Colonic mucosa (tissue), 4 donors: Measurements from ENCODE around the gene LRRK1. TPM values are rescaled to one million over a fixed set of nuclear protein-coding genes. Genes with fewer than 3 reads are reported as not detected.

Source experiments
- DNase-seq: peaks from one replicate; pipeline ENCODE4 v3.0.0-alpha.2; 2020
- H3K27ac ChIP-seq: fragments of 200-600 bp; one replicate; pipeline ENCODE4 v1.8.0; 2021
- H3K27me3 ChIP-seq: fragments of 200-600 bp; one replicate; pipeline ENCODE4 v1.8.0; 2021
- H3K36me3 ChIP-seq: fragments of 200-600 bp; one replicate; pipeline ENCODE4 v1.8.0; 2021
- H3K4me1 ChIP-seq: fragments of 200-600 bp; one replicate; pipeline ENCODE4 v1.8.0; 2021; ENCODE audit warnings: mild to moderate bottlenecking
- H3K4me3 ChIP-seq: fragments of 200-600 bp; one replicate; pipeline ENCODE4 v1.8.0; 2021
- H3K9ac ChIP-seq, 2 donors: one replicate each; pipeline ENCODE4 v1.7.0; 2013; ENCODE audit warnings: control low read depth in 2 of 2, low read depth in 2 of 2, low read length in 2 of 2
- H3K9me3 ChIP-seq: fragments of 200-600 bp; one replicate; pipeline ENCODE4 v1.8.0; 2021
- CTCF ChIP-seq: fragments of 200-600 bp; IDR thresholded peaks from one replicate; pipeline ENCODE4 v1.8.0; 2022; ENCODE audit warnings: antibody characterized with exemption, mild to moderate bottlenecking
- intact Hi-C: fragments of 100-400 bp; cut with DNase I; formaldehyde crosslinking; loops from one replicate; pipeline ENCODE4 v1.14.1; 2022
- total RNA-seq, 2 donors: library from RNA; stranded (reverse); fragmentation: NEBNext Ultra II Directional in 1 of 2; extraction: Animal tissue kit (Norgen Biotek cat#: 25700) in 1 of 2; gene quantifications; one replicate each; pipeline ENCODE4 v1.2.1, GENCODE V29; 2021
- donor health status: healthy.
- donor health status: DM: no; HTN: no; CAD: no.
- donor health status: DM: no; HTN: no; CAD: no.

LRRK1 gene
- total RNA-seq, 2 donors from 2014 or later, result 29.6 to 36.0 TPM

- Histone ChIP-seq H3K4me1 (no peaks in the 10 kb centered on the region), H3K27me3 (no peaks in the 10 kb centered on the region), H3K4me3 (no peak overlapping the region), H3K9ac (no peak overlapping the region), H3K27ac (no peak overlapping the region), H3K9me3 (no peaks in the 10 kb centered on the region), H3K36me3 (no peaks in the 10 kb centered on the region)
- intact Hi-C loops, result no loop called here
- no peak for TF ChIP-seq CTCF
- DNase-seq, result peak; percentile 11
Observed at GRCh38 chr15:101043911-101044624, 124.9 kb downstream of the LRRK1 start.

DNA sequence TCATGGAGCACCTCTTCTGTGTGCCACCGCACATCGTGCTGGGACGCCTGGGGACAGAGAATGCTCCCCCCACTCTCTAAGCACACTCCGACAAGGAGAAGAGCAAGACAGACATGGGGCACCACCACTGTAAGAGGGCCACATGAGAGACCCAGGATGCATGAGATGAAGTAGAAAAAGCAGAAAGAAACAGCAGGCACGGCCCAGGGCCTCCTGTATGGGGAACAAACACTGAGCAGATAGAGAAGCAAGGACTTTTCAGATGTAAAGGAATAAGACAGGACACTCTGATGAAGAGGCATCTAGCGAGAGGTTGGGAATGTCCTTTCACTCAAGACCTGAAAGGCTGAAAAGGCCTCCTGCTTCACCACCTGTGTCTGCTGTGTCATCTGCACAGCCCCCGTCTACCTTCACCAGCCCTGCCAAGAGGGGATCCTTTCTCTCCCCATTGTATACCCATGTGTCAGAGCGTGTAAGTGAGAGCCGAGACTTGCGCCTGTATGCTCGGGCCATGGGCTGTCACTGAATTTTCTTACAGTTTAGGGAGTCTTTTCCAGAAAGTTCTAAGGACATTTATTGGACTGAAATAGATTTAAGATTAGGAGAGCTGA, 125.6 kb downstream of the LRRK1 start:
- H3K4me1 ChIP-seq, result no peaks in the 10 kb centered on the region
- no peak overlapping the region for H3K27ac ChIP-seq
- H3K9me3 ChIP-seq, result no peaks in the 10 kb centered on the region
- no peak overlapping the region for H3K9ac ChIP-seq
- H3K36me3 ChIP-seq, result no peaks in the 10 kb centered on the region
- TF ChIP-seq CTCF, result no peak
- no peak overlapping the region for H3K4me3 ChIP-seq
- no peaks in the 10 kb centered on the region for H3K27me3 ChIP-seq
- DNase-seq, result peak; percentile 8
- intact Hi-C loops, result no loop called here

GRCh38 chr15:101045236-101045646, 126.1 kb downstream of the LRRK1 start:
- Histone ChIP-seq H3K9ac (no peak overlapping the region), H3K36me3 (no peaks in the 10 kb centered on the region), H3K9me3 (no peaks in the 10 kb centered on the region), H3K27ac (no peak overlapping the region), H3K4me3 (no peak overlapping the region), H3K27me3 (no peaks in the 10 kb centered on the region), H3K4me1 (no peaks in the 10 kb centered on the region)
- intact Hi-C loops, result no loop called here
- no peak for TF ChIP-seq CTCF
- peak; percentile 16 for DNase-seq

- no peak for TF ChIP-seq CTCF
- H3K27me3 ChIP-seq, result no peaks in the 10 kb centered on the region
- no peak overlapping the region for H3K9ac ChIP-seq
- H3K27ac ChIP-seq, result no peak overlapping the region
- no peaks in the 10 kb centered on the region for H3K9me3 ChIP-seq
- intact Hi-C loops, result no loop called here
- peak; percentile 8 for DNase-seq
- H3K36me3 ChIP-seq, result no peaks in the 10 kb centered on the region
- no peak overlapping the region for H3K4me3 ChIP-seq
- no peaks in the 10 kb centered on the region for H3K4me1 ChIP-seq
Observed at GRCh38 chr15:101045835-101046691, 126.9 kb downstream of the LRRK1 start.

- H3K27me3 ChIP-seq, result no peaks in the 10 kb centered on the region
- no peak overlapping the region for H3K4me3 ChIP-seq
- TF ChIP-seq CTCF, result no peak
- intact Hi-C loops, result no loop called here
- no peak overlapping the region for H3K9ac ChIP-seq
- H3K36me3 ChIP-seq, result no peaks in the 10 kb centered on the region
- H3K27ac ChIP-seq, result no peak overlapping the region
- H3K9me3 ChIP-seq, result no peaks in the 10 kb centered on the region
- DNase-seq, result no peak
- no peaks in the 10 kb centered on the region for H3K4me1 ChIP-seq
Observed at GRCh38 chr15:101046826-101047225, 127.7 kb downstream of the LRRK1 start.
